A673 (cell line): ENCODE results near the gene KRTAP22-2. TPM values are rescaled to one million over a fixed set of nuclear protein-coding genes. Genes with fewer than 3 reads are reported as not detected.

ENCODE experiments used
- Bru-seq: library from RNA; stranded (reverse); fragments of 400-500 nt; gene quantifications from one replicate; lab custom pipeline; 2021; lab: Mats Ljungman, UMichigan
- BruChase-seq, 2 experiments: library from RNA; stranded (reverse); fragments of 400-500 nt; gene quantifications; one replicate each; lab custom pipeline; 2021; lab: Mats Ljungman, UMichigan
- BruUV-seq: library from RNA; stranded (reverse); fragments of 400-500 nt; replicated peaks from 2 replicates; lab custom pipeline; 2021; lab: Mats Ljungman, UMichigan
- CTCF ChIA-PET: fragments of 300-600 bp; sonication (Branson Sonifier 250); formaldehyde crosslinking; loops from one replicate; lab custom pipeline; 2022; ENCODE audit warnings: antibody characterized with exemption; lab: Charles Lee
- POLR2A ChIA-PET: fragments of 300-600 bp; sonication (Branson Sonifier 250); formaldehyde crosslinking; loops from one replicate; lab custom pipeline; 2022; ENCODE audit warnings: antibody characterized with exemption; ENCODE audit not compliant: low non-redundant PET; lab: Charles Lee
- DNase-seq: peaks from one replicate; pipeline ENCODE4 v3.0.0-alpha.2; 2015; ENCODE audit warnings: low spot score
- H3K27ac ChIP-seq: fragments of 200-600 bp; sonication (generic); 2 replicates; pipeline ENCODE4 v1.5.1; 2016; ENCODE audit warnings: mixed run types, low read depth, mild to moderate bottlenecking, mixed read lengths, antibody characterized with exemption, low read length; ENCODE audit not compliant: poor library complexity, severe bottlenecking
- H3K27me3 ChIP-seq: fragments of 200-600 bp; sonication (generic); replicated peaks from 2 replicates; pipeline ENCODE4 v1.6.1; 2017; ENCODE audit warnings: mixed run types, low read depth, mild to moderate bottlenecking, mixed read lengths, antibody characterized with exemption, low read length; ENCODE audit not compliant: insufficient read depth, poor library complexity
- H3K36me3 ChIP-seq: fragments of 200-600 bp; sonication (generic); 2 replicates; pipeline ENCODE4 v1.6.1; 2016; ENCODE audit warnings: mixed run types, mild to moderate bottlenecking, mixed read lengths, antibody characterized with exemption, low read length; ENCODE audit not compliant: insufficient read depth, poor library complexity, severe bottlenecking
- H3K4me1 ChIP-seq: fragments of 200-600 bp; sonication (generic); 2 replicates; pipeline ENCODE4 v1.6.1; 2017; ENCODE audit warnings: mixed run types, mild to moderate bottlenecking, mixed read lengths, antibody characterized with exemption, low read length; ENCODE audit not compliant: insufficient read depth, poor library complexity, severe bottlenecking
- H3K4me3 ChIP-seq: fragments of 200-600 bp; sonication (generic); 2 replicates; pipeline ENCODE4 v1.5.1; 2016; ENCODE audit warnings: low read depth, mixed run types, mild to moderate bottlenecking, mixed read lengths, low read length; ENCODE audit not compliant: poor library complexity, severe bottlenecking
- H3K9me3 ChIP-seq: fragments of 200-600 bp; sonication (generic); 2 replicates; pipeline ENCODE4 v1.6.1; 2016; ENCODE audit warnings: mixed run types, low read depth, mild to moderate bottlenecking, mixed read lengths, antibody characterized with exemption, low read length; ENCODE audit not compliant: poor library complexity, severe bottlenecking
- CTCF ChIP-seq: fragments of 300-800, 200-600 bp; sonication (generic); conservative IDR thresholded peaks from 2 replicates; pipeline ENCODE4 v1.5.1; 2017; ENCODE audit warnings: low read depth, mild to moderate bottlenecking, antibody characterized with exemption, low read length, moderate library complexity, mixed read lengths
- EZH2 ChIP-seq: fragments of 200-600 bp; sonication (generic); IDR thresholded peaks from 2 replicates; pipeline ENCODE4 v1.6.1; 2017; ENCODE audit warnings: borderline replicate concordance, low read depth, mild to moderate bottlenecking, mixed read lengths, antibody characterized with exemption, low read length; ENCODE audit not compliant: poor library complexity, severe bottlenecking
- intact Hi-C: fragments of 100-400 bp; cut with micrococcal nuclease; formaldehyde crosslinking; loops from one replicate; pipeline ENCODE4 v1.10.0; 2022; ENCODE audit not compliant: unreplicated experiment
- long read RNA-seq: library from polyadenylated mRNA; stranded (forward); transcript quantifications from one replicate; pipeline ENCODE4 v2.0.0, GENCODE V29; 2022
- total RNA-seq: library from RNA; stranded (reverse); gene quantifications from 2 replicates; pipeline ENCODE4 v1.2.3, GENCODE V29; 2021

The KRTAP22-2 gene
- total RNA-seq = not detected in 2 replicates
- not detected for Bru-seq, nascent RNA
- BruChase-seq, experiment 1, labeled RNA remaining after a 2-hour chase = not detected
- BruChase-seq, experiment 2, labeled RNA remaining after a 6-hour chase = not detected
- long read RNA-seq = 0 reads

- no peak within 1 kb of the TSS for H3K4me3 ChIP-seq
- no peak within 1 kb of the TSS for H3K27ac ChIP-seq
- H3K36me3 ChIP-seq = no peaks in the 10 kb centered on the region
- no peaks in the 10 kb centered on the region for H3K4me1 ChIP-seq
- intact Hi-C loops = no loop called here
- DNase-seq = no peak
- no peaks in the 10 kb centered on the region for H3K27me3 ChIP-seq
- TF ChIP-seq EZH2 (no peak), CTCF (no peak)
- ChIA-PET POLR2A (no interaction called here), CTCF (no interaction called here)
- no TSS peak for BruUV-seq
- H3K9me3 ChIP-seq = no peaks in the 10 kb centered on the region
Observed at GRCh38 chr21:30590297-30590696, at the start of gene KRTAP22-2. Gene KRTAP22-2, minus strand, starts transcription at chr21:30590397.

DNA sequence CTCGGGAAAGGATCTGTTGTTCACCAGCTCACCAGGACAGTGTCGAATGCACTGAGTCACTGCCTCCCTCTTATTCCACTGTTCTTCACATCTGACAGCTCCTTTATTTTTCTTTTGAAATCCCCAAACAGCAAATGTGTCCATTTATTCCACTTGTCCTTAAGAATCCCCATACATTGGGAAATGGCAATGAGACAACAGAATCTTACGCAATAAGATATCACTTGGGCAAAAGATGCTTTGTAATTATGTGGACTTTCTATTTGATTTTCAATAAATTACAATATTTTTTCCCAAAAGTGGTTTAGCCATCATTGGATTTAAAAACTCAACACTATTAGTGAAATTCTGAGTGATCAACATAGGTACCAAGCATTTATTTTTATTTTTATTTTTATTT, 48.5 kb upstream of the KRTAP22-2 start:
- TF ChIP-seq CTCF (no peak), EZH2 (no peak)
- H3K9me3 ChIP-seq = peaks cover 22% of the 10 kb centered on the region
- POLR2A ChIA-PET = no interaction called here
- CTCF ChIA-PET = no interaction called here
- H3K36me3 ChIP-seq = no peaks in the 10 kb centered on the region
- BruUV-seq = no TSS peak
- no peak overlapping the region for H3K4me3 ChIP-seq
- DNase-seq = no peak
- intact Hi-C loops = no loop called here
- no peaks in the 10 kb centered on the region for H3K27me3 ChIP-seq
- no peaks in the 10 kb centered on the region for H3K4me1 ChIP-seq
- H3K27ac ChIP-seq = no peak overlapping the region

GRCh38 chr21:30634906-30635305, 44.7 kb upstream of the KRTAP22-2 start, which contains the start of gene KRTAP20-2:
Gene KRTAP20-2, plus strand, starts transcription at chr21:30635206. Its CDS starts 58 bp downstream, at chr21:30635264.
- ChIA-PET CTCF (no interaction called here), POLR2A (no interaction called here)
- Histone ChIP-seq H3K27ac (no peak within 1 kb of the TSS), H3K9me3 (peaks cover 19% of the 10 kb centered on the region), H3K36me3 (no peaks in the 10 kb centered on the region), H3K4me1 (no peaks in the 10 kb centered on the region), H3K4me3 (no peak within 1 kb of the TSS), H3K27me3 (no peaks in the 10 kb centered on the region)
- TF ChIP-seq CTCF = no peak
- TF ChIP-seq EZH2 = no peak
- DNase-seq = no peak
- no TSS peak for BruUV-seq
- intact Hi-C loops = no loop called here
